Uterus (tissue), 4 donors: ENCODE results near the gene SOCS6. TPM values are rescaled to one million over a fixed set of nuclear protein-coding genes. Genes with fewer than 3 reads are reported as not detected.

Source experiments
- DNase-seq, 2 donors: peaks; one replicate each; pipeline ENCODE4 v3.0.0-alpha.2; 2019 to 2020
- H3K27ac ChIP-seq, 2 donors: fragments of 200-600 bp; sonication (generic); 1 replicate in 1 of 2; 2 replicates in 1 of 2; pipeline ENCODE4 v1.5.1; 2016 to 2018
- H3K27me3 ChIP-seq, 2 donors: fragments of 200-600 bp; sonication (generic); one replicate each; pipeline ENCODE4 v1.5.1; 2018 to 2019; ENCODE audit warnings: control low read depth in 1 of 2
- H3K36me3 ChIP-seq, 2 donors: fragments of 200-600 bp; sonication (generic); one replicate each; pipeline ENCODE4 v1.5.1; 2019; ENCODE audit warnings: control low read depth in 1 of 2
- H3K4me1 ChIP-seq, 2 donors: fragments of 200-600 bp; sonication (generic); one replicate each; pipeline ENCODE4 v1.5.1; 2018 to 2019; ENCODE audit warnings: control low read depth in 1 of 2
- H3K4me3 ChIP-seq, 2 donors: fragments of 200-600 bp; sonication (generic); 1 replicate in 1 of 2; 2 replicates in 1 of 2; pipeline ENCODE4 v1.5.1; 2018 to 2019; ENCODE audit warnings: mild to moderate bottlenecking in 1 of 2
- H3K9me3 ChIP-seq, 2 donors: fragments of 200-600 bp; sonication (generic); one replicate each; pipeline ENCODE4 v1.5.1; 2019; ENCODE audit warnings: control low read depth in 1 of 2
- CTCF ChIP-seq, 4 experiments: fragments of 200-600 bp in 2 of 4; fragments of 450-650 bp in 2 of 4; sonication (generic) in 2 of 4; IDR thresholded peaks; one replicate each; pipeline ENCODE4 v1.5.1; 2016 to 2019; ENCODE audit warnings: antibody characterized with exemption in 4 of 4, mild to moderate bottlenecking in 2 of 4, moderate library complexity in 1 of 4
- POLR2A ChIP-seq, 2 donors: fragments of 450-650 bp; IDR thresholded peaks; one replicate each; pipeline ENCODE4 v1.6.1; 2016; ENCODE audit warnings: antibody characterized with exemption in 2 of 2, mild to moderate bottlenecking in 1 of 2, moderate library complexity in 1 of 2
- intact Hi-C: fragments of 100-400 bp; cut with DNase I; formaldehyde crosslinking; loops from one replicate; pipeline ENCODE4 v1.15.1; 2023; ENCODE audit warnings: low total_unique reads
- total RNA-seq, 4 donors: library from RNA; depleted of rRNA in 3 of 4; stranded (reverse); fragments of >200 nt in 3 of 4; gene quantifications; one replicate each; pipeline versions ENCODE4 v1.1.0 to v1.2.4, GENCODE V29; 2014 to 2023
- donor health status: DM: yes; HTN: yes; CAD: no.

The SOCS6 gene
- total RNA-seq, 4 donors from 2014 or later = 12.9 to 59.5 (median 19.9) TPM

GRCh38 chr18:70288171-70288850, 534 bp upstream of the SOCS6 start:
- Histone ChIP-seq H3K9me3 (no peaks in the 10 kb centered on the region), H3K4me3 (peak overlapping the region; percentile 52 to 98), H3K27ac (peak overlapping the region; percentile 87 to 92), H3K27me3 (no peaks in the 10 kb centered on the region), H3K4me1 (peaks cover 4 to 5% of the 10 kb centered on the region in 2 donors), H3K36me3 (no peaks in the 10 kb centered on the region)
- no peak for TF ChIP-seq CTCF (IDR thresholded peaks at IDR 0.05)
- no peak for TF ChIP-seq POLR2A (IDR thresholded peaks at IDR 0.05)
- intact Hi-C loops = no loop called here
- peak; percentile 29 to 44 for DNase-seq

GRCh38 chr18:70289351-70290312, 787 bp downstream of the SOCS6 start:
- TF ChIP-seq POLR2A (IDR thresholded peaks at IDR 0.05) (peak in 1 of 2 donors; percentile 1), CTCF (IDR thresholded peaks at IDR 0.05) (no peak)
- H3K4me1 ChIP-seq = peaks cover 4 to 5% of the 10 kb centered on the region in 2 donors
- peak overlapping the region; percentile 87 to 92 for H3K27ac ChIP-seq
- H3K4me3 ChIP-seq = peak overlapping the region; percentile 52 to 98
- H3K36me3 ChIP-seq = no peaks in the 10 kb centered on the region
- intact Hi-C loops = no loop called here
- peak in 1 of 2 donors; percentile 22 for DNase-seq
- no peaks in the 10 kb centered on the region for H3K27me3 ChIP-seq
- H3K9me3 ChIP-seq = no peaks in the 10 kb centered on the region

- Histone ChIP-seq H3K27ac (peak overlapping the region in 1 of 2 donors; percentile 87), H3K4me1 (peaks cover 4 to 5% of the 10 kb centered on the region in 2 donors), H3K36me3 (no peaks in the 10 kb centered on the region), H3K9me3 (no peaks in the 10 kb centered on the region), H3K27me3 (no peaks in the 10 kb centered on the region), H3K4me3 (peak overlapping the region in 1 of 2 donors; percentile 98)
- TF ChIP-seq POLR2A (IDR thresholded peaks at IDR 0.05) = no peak
- no peak for TF ChIP-seq CTCF (IDR thresholded peaks at IDR 0.05)
- intact Hi-C loops = no loop called here
- no peak for DNase-seq
Measured at GRCh38 chr18:70290482-70291294, 1.8 kb downstream of the SOCS6 start.

- intact Hi-C loops = no loop called here
- no peaks in the 10 kb centered on the region for H3K27me3 ChIP-seq
- H3K9me3 ChIP-seq = no peaks in the 10 kb centered on the region
- H3K27ac ChIP-seq = no peak overlapping the region
- H3K4me3 ChIP-seq = no peak overlapping the region
- DNase-seq = no peak
- TF ChIP-seq POLR2A (IDR thresholded peaks at IDR 0.05) = no peak
- no peak for TF ChIP-seq CTCF (IDR thresholded peaks at IDR 0.05)
- no peaks in the 10 kb centered on the region for H3K36me3 ChIP-seq
- H3K4me1 ChIP-seq = peaks cover 4 to 5% of the 10 kb centered on the region in 2 donors
Measured at GRCh38 chr18:70291295-70291574, 2.4 kb downstream of the SOCS6 start.
